Activated B cell treated with CpG ODN at 0.5 μM for 24 hours (primary cell): ENCODE results near the gene NOP53. TPM values are rescaled to one million over a fixed set of nuclear protein-coding genes. Genes with fewer than 3 reads are reported as not detected.

ENCODE experiments used
- ATAC-seq: fragments of 200-7000 bp; cut with Tn5 transposase; one replicate; pipeline ENCODE4 v1.10.0; 2021; ENCODE audit warnings: low read depth, mild to moderate bottlenecking, moderate library complexity
- CTCF ChIA-PET: fragments of 350-600 bp; sonication (Branson Sonifier 250); formaldehyde crosslinking; loops from one replicate; lab custom pipeline; 2021; ENCODE audit warnings: antibody characterized with exemption; lab: Charles Lee
- POLR2A ChIA-PET: fragments of 350-600 bp; sonication (Branson Sonifier 250); formaldehyde crosslinking; loops from one replicate; lab custom pipeline; 2021; ENCODE audit warnings: antibody characterized with exemption; lab: Charles Lee
- DNase-seq: peaks from one replicate; pipeline ENCODE4 v3.0.0; 2022
- H3K27ac Mint-ChIP-seq: one replicate; pipeline ENCODE4 v1.8.0; 2020; ENCODE audit warnings: mixed read lengths
- H3K27me3 Mint-ChIP-seq: one replicate; pipeline ENCODE4 v1.8.0; 2021; ENCODE audit warnings: mixed read lengths
- H3K36me3 Mint-ChIP-seq: one replicate; pipeline ENCODE4 v1.8.0; 2021; ENCODE audit warnings: low read depth, mixed read lengths
- H3K4me1 Mint-ChIP-seq: one replicate; pipeline ENCODE4 v1.8.0; 2021; ENCODE audit warnings: mixed read lengths
- H3K4me3 Mint-ChIP-seq: one replicate; pipeline ENCODE4 v1.8.0; 2020; ENCODE audit warnings: mild to moderate bottlenecking, mixed read lengths
- H3K9me3 Mint-ChIP-seq: one replicate; pipeline ENCODE4 v1.8.0; 2020; ENCODE audit warnings: mixed read lengths
- intact Hi-C: fragments of 100-400 bp; cut with micrococcal nuclease; formaldehyde crosslinking; loops from one replicate; pipeline ENCODE4 v1.15.1; 2024
- total RNA-seq: library from RNA; stranded (reverse); gene quantifications from 2 replicates; pipeline ENCODE4 v1.2.3, GENCODE V29; 2022
- TF ChIP-seq, protein P1 (sequence below): fragments of 200-600 bp; IDR thresholded peaks from one replicate; pipeline ENCODE4 v1.8.0; 2022; ENCODE audit warnings: antibody characterized with exemption, mild to moderate bottlenecking

The NOP53 gene
- total RNA-seq = 695 and 783 TPM in 2 replicates

GRCh38 chr19:47745010-47745901 lies at the start of gene NOP53:
Gene NOP53 (plus strand): TSS chr19:47745546. CDS start chr19:47745560, 14 bp downstream.
- H3K27ac Mint-ChIP-seq = peak within 1 kb of the TSS; percentile 100
- DNase-seq (peak; percentile 96), ATAC-seq (peak; percentile 78)
- no peaks in the 10 kb centered on the region for H3K27me3 Mint-ChIP-seq
- peaks cover 37% of the 10 kb centered on the region for H3K36me3 Mint-ChIP-seq
- ChIA-PET POLR2A (interaction anchor here (0.8 to 1.7 kb wide), 11 partner anchors 11 to 396 kb away, joined by 3 to 12 read pairs (median 5); partner anchors contain the start of genes DHX34, KPTN and NAPA), CTCF (interaction anchor here (0.6 to 2.2 kb wide), 4 partner anchors 33 to 1974 kb away, joined by 4 to 9 read pairs (median 6); partner anchors contain the start of gene EHD2)
- H3K4me1 Mint-ChIP-seq = peaks cover 51% of the 10 kb centered on the region
- peak within 1 kb of the TSS; percentile 99 for H3K4me3 Mint-ChIP-seq
- TF ChIP-seq, protein P1, sequence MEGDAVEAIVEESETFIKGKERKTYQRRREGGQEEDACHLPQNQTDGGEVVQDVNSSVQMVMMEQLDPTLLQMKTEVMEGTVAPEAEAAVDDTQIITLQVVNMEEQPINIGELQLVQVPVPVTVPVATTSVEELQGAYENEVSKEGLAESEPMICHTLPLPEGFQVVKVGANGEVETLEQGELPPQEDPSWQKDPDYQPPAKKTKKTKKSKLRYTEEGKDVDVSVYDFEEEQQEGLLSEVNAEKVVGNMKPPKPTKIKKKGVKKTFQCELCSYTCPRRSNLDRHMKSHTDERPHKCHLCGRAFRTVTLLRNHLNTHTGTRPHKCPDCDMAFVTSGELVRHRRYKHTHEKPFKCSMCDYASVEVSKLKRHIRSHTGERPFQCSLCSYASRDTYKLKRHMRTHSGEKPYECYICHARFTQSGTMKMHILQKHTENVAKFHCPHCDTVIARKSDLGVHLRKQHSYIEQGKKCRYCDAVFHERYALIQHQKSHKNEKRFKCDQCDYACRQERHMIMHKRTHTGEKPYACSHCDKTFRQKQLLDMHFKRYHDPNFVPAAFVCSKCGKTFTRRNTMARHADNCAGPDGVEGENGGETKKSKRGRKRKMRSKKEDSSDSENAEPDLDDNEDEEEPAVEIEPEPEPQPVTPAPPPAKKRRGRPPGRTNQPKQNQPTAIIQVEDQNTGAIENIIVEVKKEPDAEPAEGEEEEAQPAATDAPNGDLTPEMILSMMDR = no peak
- intact Hi-C loops = loop anchor here (1.0 to 2.0 kb wide), 6 partner anchors 33 to 396 kb away; partner anchors contain the start of genes DHX34, KPTN and SELENOW
- no peaks in the 10 kb centered on the region for H3K9me3 Mint-ChIP-seq

- no peak for ATAC-seq
- H3K27ac Mint-ChIP-seq = no peak overlapping the region
- CTCF ChIA-PET = interaction anchor here (6.2 kb wide), 1 partner anchor 261 kb away, joined by 47 read pairs; no protein-coding TSS in a partner anchor
- H3K4me1 Mint-ChIP-seq = no peaks in the 10 kb centered on the region
- intact Hi-C loops = loop anchor here (5.0 kb wide), 2 partner anchors 399 to 414 kb away; no protein-coding TSS in a partner anchor
- peaks cover 51% of the 10 kb centered on the region for H3K36me3 Mint-ChIP-seq
- H3K27me3 Mint-ChIP-seq = no peaks in the 10 kb centered on the region
- DNase-seq = no peak
- H3K9me3 Mint-ChIP-seq = no peaks in the 10 kb centered on the region
- TF ChIP-seq, protein P1 = no peak
- POLR2A ChIA-PET = no interaction called here
- H3K4me3 Mint-ChIP-seq = no peak overlapping the region
Measured at GRCh38 chr19:47696635-47697034, 48.7 kb upstream of the NOP53 start.

DNA sequence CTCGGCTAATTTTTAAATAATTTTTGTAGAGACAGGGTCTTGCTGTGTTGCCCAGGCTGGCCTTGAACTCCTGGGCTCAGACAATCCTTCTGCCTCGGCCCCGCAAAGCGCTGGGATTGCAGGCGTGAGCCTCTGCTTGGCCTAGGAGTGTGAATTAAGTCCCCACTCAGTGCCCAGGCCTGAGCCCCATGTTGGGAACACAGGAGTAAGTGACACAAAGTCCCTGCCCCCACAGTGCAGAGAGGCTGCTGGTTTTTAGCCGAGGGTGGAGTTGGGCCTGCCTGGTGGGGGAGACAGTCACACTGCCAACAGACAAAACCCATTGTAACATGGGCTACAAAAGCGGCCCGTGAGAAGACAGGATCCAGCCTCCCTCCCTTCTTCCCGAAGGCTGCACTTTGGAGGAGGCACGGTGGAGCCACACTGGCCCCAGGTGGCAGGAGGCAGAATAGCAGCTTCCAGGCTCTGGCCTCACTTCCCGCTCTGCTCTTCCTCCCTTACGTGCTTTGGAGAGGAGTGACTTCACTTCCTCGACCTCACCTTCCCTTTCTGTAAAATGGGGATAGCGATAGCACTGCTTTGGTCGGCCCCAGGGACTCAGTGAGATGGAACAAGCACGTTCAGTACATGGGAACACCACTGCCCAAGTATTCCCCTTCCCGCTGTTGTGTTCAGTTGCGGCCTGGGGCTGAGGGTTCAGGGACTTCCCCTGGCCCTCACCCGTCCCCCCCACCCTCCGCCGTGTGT lies 47.3 kb upstream of the NOP53 start:
- ChIA-PET CTCF (interaction anchor here (1.0 to 6.2 kb wide), 4 partner anchors 8 to 265 kb away, joined by 4 to 47 read pairs (median 5); no protein-coding TSS in a partner anchor), POLR2A (no interaction called here)
- Mint-ChIP-seq H3K4me3 (no peak overlapping the region), H3K4me1 (no peaks in the 10 kb centered on the region), H3K27ac (no peak overlapping the region), H3K9me3 (no peaks in the 10 kb centered on the region), H3K36me3 (peaks cover 47% of the 10 kb centered on the region), H3K27me3 (no peaks in the 10 kb centered on the region)
- intact Hi-C loops = loop anchor here (1.0 to 5.0 kb wide), 5 partner anchors 47 to 416 kb away; partner anchors contain the start of genes NAPA and NOP53
- TF ChIP-seq, protein P1 = no peak
- DNase-seq (peak; percentile 37), ATAC-seq (peak; percentile 71)

DNA sequence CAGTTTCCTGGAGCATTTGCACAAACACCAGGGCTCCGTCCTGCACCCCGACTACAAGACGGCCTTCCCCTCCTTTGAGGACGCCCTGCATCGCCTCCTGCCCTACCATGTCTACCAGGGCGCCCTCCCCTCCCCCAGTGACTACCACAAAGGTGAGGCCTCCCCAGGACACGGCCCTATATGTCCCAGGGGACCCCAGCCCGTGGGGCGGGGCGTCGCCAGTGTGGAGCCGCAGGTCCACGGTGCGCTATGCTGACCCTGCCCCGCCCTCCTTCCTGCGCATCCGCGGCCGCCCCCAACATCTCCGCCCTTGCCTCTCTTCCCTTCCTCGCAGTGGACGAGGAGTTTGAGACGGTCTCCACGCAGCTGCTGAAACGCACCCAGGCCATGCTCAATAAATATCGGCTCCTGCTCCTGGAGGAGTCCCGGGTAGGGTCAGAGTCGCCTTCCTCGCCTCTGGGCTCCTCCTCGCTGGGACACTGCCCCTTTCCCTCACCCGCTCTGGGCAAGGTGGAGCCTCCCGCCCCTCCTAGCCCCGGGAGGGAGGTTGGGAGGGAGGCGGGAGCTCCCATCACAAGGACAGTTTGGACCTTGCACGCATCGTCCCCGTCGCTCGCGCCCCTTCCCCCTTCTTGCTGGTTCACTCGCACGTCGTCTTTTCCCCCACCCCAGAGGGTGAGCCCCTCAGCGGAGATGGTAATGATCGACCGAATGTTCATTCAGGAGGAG lies 46.6 kb upstream of the NOP53 start:
- Mint-ChIP-seq H3K9me3 (no peaks in the 10 kb centered on the region), H3K4me1 (no peaks in the 10 kb centered on the region), H3K4me3 (no peak overlapping the region), H3K36me3 (peaks cover 49% of the 10 kb centered on the region), H3K27ac (no peak overlapping the region), H3K27me3 (no peaks in the 10 kb centered on the region)
- DNase-seq (no peak), ATAC-seq (no peak)
- ChIA-PET CTCF (interaction anchor here (0.9 to 6.2 kb wide), 7 partner anchors 8 to 266 kb away, joined by 3 to 47 read pairs (median 4); no protein-coding TSS in a partner anchor), POLR2A (interaction anchor here (0.7 to 1.0 kb wide), 2 partner anchors 47 to 262 kb away, joined by 3 to 5 read pairs; partner anchors contain the start of gene NOP53)
- TF ChIP-seq, protein P1 = no peak
- intact Hi-C loops = loop anchor here (1.0 to 5.0 kb wide), 6 partner anchors 46 to 416 kb away; partner anchors contain the start of genes NAPA and NOP53
